GM19023 (cell line): ENCODE measurements around the gene UQCC2.

ENCODE experiments used
- ATAC-seq: cut with Tn5 transposase; IDR thresholded peaks from one replicate; pipeline ENCODE4 v1.9.1; 2021; ENCODE audit warnings: mild to moderate bottlenecking, moderate library complexity; ENCODE audit not compliant: unreplicated experiment

Gene UQCC2

DNA sequence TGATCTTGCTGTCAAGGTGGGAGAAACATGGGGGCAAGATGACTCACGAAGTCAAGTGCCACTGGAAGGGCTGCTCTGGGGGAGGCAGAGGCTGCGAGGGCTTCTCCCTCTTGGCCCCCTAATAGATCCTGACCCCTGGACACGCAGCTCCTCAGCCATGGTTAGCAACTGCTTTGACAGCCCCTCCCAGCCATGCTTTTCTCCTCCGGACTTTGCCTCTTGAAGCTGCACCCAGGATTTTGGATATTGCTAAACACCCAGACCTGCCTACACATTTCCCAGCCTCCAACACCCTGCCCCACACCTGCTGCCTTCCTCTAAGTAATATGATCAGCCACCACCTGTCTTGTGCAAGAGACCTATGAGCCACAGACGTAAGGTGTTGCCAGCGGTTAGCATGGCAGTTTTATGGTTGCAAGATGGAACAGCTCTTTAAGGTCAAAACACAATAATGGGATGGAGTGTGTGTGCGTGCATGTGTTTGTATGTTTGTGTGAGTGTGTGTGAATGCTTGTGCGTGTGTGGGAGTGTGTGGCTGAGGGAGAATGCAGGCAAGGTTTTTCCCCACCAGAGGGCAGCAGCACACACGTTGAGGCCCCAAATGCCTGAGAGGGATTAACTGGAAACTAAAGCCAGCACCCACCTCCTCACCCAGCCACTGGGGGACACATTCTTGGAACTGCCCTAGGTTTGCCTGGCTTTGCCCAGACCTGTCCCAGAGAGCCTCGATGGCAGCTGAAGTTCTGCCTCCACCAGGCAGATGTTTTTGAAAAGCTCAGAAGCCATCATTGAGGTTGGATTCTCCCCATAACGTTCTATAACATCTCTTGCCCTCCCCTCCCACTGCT, 32.7 kb upstream of the UQCC2 start:
- ATAC-seq, result no peak

DNA sequence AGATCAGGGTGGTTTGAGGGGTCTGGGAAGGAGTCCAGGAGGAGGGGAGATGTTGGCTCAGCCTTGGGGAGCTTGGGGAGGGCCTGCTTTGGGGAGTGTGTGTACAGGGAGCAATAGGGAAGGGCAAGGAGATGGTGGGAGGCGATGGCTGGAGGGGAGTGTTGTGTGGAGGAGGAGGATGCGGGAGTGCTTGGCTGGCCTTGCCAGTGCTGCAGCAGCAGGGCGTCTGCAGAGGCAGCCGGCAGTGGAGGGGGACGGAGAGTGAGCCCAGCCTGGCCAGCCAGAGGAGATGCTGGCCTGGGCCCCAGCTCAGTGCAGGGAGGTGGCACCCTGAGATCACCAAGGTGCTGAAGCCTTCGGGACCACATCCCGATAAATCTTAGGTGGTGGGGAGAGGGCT, 31.3 kb upstream of the UQCC2 start:
- no peak for ATAC-seq

DNA sequence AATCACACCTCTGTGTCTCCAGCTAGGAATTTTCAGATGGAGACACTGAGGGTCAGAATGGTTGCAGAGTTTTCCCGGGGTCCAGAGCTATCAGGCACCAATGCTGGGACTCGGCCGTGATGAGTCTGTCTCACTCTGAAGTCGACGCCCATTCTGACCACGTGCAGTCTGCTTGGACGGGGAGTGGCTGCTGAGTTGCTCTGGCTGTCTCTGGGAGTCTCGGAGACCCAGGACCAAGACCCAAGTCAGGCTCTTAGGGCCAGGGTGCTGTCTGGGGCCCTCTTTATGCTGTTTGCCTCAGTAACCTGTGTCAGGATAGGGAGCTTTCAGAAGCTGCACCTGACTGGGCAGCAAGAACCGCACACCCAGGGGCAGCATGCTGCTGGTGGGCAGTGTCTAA, 30.6 kb upstream of the UQCC2 start:
- ATAC-seq, result no peak

DNA sequence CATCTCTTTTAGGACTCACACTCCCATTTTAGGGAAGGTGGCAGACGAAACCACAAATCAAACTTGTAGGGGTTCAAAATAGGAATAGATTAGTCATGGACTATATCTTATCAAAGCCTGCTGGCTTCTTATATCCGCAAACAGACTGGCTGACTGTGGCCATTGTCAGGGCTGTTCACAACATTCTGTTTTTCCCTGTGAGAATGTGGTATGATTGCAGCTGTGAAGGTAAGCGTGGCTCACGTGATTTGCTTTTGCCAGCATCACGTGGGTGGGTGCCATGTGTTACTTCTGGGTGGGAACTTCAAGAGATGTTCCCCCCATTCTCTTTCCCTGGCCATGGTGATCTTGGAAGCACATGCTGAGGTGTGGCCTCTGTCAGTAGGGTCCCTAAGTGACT, 29.3 kb upstream of the UQCC2 start:
- no peak for ATAC-seq

DNA sequence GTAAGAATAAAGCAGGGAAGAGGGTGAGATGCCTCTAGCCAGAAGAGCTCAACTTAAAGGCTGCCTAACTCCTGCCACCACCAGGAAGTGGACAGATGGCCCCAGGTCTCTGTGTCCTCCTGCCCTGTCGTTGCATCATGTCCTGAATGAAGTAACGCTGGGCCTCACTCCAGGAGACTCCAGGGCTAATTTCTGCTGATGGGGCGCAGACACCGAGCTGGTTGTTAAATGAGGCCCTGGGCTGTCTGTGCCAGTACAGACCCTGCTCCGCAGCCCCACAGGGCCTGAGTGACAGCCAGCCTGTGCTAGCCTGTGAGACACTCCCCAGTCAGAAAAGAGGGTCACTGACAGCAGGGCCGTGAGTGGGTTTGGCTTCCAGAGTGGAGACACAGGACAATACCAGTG, 28.7 kb upstream of the UQCC2 start:
- no peak for ATAC-seq

DNA sequence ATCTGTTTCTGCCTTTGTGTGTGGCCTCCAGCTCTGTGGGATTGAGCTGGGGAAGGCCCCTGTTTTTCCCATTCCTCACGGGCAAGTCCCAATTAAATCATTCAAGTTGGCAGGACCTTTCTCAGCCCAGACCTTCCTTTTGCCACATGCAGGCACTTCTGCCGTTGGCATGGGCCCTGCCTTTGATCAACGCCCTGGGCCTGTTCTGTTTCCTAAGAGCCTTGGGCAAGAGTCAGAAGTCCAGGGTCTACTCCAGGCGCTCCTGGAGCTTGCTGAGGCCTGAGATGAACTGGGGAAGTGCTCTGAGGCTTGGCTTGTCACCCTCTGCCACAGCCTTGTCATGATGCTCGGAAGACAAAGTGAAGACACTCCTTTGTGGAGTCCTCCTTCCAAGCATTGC, 28.1 kb upstream of the UQCC2 start:
- no peak for ATAC-seq

DNA sequence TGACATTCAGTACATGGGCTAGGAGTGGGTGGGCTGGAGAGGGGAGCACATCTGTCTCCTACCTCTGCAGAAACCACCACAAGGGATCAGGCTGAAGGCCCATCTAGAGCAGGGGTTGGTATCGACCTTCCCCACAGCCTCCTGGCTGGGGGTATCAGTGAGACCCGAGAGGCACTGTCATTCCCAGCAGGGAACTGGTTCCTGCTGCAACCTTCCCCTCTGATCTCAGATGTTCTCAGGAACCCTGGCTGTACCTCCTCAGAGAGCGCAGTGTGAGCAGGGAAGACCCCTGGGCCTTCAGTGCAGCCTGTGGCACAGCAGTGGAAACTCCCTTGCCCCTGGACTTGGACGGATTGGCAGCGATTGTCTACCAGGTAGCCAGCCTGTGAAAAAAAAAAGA, 27.4 kb upstream of the UQCC2 start:
- ATAC-seq, result no peak

DNA sequence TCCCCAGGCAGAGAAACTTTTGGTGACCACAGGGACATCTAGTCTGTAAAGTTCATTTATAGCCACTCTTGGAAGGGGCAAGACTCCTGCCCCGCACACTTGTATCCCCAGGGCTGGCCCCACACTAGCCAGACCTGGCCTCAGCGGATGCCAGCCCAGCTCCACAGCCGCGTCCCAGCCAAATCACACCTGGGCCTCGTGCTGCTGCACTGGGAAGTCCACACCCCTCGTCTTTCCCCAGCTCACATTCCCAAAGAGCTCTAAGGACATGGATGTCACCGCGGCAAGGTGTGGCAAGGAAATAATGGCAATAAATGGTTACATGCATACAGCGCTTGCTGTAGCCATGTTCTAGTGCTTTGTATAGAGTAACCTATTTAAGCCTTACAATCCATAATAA, 26.7 kb upstream of the UQCC2 start:
- no peak for ATAC-seq

DNA sequence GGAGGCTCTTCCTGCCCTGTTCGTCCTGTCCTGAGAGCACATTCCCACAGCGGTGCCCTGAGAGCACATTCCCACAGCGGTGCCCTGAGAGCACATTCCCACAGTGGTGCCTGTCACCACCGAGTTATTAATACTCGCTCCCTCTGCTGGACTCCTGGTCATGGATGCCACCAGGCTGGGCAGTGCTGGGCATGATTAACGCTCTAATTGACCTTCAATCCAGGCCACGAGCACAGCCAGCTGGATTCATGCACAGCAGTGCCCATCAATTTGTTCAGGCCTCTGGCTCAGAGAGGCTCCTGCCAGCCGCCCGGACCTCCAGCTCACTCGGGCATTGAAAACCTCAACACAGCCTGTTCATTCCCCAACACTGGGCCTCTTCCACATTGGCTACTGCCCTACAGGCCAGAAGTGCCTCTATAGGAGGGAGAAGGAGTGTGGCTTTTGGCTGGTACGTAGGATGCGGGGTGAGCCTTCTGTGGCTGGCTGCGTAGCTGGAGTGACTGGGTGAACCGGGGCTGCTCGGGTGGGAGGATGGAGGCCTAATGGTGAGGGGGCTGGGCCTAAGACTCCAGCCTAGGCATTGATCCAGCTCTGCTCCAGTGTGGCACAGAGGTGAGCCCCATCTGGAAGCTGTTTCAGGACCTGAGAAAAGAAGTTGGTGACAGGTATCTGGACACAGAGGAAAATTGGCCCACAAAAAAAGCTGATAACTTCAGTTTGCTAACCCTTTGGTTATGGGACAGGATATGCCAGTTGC, 25.9 kb upstream of the UQCC2 start:
- ATAC-seq, result no peak

DNA sequence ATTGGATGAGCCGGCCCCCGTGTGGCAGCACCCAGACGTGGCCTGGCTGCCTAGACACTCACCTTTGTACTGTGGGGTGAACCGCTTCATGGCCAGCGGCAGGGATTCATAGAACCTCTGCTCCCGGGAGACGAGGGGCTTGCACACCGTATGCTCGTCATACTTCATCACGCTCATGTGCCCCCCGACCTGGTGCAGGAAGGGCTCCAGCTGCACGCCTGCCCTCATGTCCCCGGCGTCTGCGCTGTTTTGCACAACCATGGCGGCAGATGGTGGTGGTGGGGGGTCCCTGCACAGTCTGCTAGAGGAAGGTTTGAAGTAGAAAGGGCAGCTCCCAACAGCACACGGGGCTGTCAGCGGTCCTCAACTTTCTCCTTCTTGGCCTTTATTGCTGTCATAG, 23.7 kb upstream of the UQCC2 start:
- no peak for ATAC-seq

DNA sequence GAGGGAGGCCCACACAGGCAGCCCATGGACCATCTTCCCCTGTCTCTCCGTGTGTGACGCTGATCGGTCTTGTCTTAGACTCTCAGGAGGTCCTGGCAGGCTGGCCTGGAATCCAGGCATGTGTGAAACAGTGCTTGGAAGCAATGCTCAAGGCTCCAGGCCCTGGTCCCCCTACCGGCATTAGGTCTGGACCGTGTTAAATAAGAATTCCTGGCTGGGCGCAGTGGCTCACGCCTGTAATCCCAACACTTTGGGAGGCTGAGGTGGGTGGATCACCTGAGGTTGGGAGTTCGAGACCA, 22.2 kb upstream of the UQCC2 start:
- no peak for ATAC-seq

DNA sequence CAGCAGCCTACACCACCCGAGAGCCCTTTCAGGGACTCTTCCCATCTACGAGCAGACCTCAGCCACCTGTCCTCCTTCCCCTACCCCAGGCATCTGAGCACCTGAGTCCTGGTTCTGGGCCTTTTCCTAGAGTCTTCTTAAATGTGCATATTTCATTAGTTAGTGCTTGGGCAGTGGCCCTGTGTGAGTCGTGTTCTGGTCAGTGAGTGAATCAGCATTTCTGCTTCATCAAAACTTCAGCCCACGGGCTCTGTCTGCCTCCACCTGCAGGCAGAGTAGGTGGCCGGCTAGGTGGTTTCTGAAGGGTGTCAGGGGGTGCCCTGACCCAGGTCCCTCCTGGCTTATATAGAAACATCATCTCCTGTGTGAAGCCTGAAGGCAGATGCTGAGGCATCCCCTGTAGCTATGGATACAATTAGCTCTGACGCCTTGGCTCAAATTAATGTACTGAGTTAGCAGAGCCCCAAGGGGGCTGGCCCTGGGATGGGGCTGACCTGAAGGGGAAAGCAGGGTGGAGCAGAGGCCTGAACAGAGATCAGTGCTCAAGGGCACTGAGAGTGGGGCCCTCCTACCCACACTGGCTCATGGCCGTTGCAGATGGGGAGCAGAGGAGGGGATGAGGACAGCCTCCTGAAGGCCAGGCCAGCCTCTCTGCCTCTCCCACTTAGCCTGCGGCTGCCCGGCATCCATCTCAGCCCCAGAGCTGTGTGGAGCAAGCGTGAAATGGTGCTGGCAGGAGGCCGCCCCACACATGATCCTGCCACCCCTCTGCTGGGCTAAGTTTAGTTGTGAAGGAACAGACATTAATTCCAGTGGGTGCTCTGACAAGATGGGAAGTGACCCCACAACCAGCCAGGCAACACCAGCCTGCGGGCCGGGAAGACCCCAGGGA, 21.6 kb upstream of the UQCC2 start:
- no peak for ATAC-seq

DNA sequence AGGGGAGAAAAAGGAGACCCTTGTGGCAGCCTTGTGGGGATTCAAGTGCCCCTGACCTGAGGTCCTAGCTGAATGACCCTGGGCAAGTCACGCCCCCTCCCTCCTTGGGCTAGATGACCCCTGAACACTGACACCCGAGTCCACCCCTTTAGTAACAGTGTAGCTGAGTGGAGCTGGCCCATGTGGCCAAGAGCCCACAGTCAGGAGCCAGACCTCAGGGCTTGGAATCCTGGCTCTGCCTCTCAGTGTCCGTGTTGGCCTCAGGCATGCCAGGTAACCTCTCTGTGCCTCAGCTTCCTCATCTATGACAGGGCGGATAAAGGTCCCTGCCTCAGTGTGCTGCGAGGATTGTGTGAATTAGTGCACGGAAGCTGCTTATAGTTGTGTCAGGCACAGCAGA, 20.9 kb upstream of the UQCC2 start:
- no peak for ATAC-seq

DNA sequence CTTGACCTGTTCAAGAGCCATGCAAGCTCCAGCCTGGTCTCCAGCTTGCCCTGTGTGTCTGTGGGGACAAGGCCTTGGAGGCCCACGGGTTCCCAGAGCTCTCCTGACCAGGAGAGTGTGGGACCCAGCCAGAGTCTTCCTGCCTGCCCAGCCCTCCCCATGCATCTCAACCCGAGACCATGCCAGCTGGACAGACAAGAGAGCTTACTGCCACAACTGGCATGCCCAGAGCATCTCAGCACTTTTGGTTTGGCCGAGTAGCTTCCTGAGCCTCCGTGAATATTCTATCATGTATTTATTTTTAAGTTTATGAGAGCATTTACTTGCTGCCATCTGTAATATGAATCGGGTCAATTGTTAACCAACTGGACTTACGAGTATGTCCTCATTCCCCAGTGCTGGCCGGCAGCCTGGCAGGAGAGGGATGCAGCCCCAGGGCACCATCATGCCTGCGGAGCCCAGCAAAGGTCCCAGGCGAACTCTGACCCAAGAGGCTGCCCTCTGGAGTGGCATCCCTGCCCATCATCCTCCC, 20.3 kb upstream of the UQCC2 start:
- ATAC-seq, result no peak

DNA sequence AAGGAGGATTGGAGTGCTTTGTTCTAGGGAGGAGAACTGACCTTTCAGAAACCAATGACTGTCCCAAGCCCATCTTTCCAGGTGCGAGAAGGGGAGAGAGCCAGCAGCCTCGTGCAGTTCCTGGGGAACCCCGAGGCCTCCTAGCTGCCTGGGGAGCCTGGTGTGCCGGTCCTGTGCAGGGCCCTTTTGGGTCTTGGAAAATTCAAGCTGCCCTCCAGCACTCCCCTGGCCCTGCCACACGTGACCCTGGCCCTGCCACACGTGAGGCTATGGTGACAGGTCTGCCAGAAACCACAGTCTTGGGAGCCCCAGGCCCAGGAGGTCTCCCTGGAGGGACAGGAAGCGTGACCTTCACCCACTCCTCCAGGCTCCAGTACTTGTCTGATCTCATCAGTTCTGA, 19.5 kb upstream of the UQCC2 start:
- no peak for ATAC-seq

DNA sequence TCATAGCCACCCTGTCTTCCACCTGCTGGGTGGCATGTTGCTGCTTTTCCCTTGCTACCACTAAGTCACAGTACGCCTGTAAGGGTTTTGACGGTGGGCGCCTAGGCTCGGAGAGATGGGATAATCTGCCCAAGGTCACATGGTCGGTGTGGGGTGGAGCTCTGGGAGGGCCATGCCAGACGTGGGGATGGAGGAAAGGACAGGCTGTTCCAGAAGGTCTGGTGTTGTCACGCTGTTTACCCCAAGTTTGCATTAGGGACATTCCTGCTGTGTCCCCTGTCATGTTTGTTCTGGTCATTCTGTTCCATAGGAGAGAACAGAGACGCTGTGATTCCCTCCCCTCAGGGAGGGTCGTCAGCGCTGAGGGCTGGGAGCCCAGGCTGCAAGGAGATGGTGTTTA, 19.1 kb upstream of the UQCC2 start:
- ATAC-seq, result no peak

DNA sequence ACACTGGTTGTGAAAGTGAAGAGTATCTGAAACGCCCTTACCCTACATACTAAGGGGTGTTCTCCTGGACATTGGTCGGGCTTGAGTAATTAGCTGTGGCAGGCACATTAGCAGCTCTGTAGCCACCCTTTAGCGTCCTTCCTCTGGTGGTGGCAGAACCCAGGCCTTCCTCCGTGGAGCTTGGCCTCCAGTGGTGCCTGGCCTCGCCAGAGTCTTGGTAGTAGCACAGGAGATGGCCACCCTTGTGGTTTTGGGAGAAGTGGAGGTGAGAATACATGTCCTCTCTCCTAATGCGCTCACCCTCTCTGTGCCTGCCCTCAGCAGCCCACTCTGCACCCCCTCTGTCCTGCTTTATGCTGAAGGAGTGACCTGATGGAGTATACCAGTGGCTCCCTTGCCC, 17.6 kb upstream of the UQCC2 start:
- ATAC-seq, result no peak

DNA sequence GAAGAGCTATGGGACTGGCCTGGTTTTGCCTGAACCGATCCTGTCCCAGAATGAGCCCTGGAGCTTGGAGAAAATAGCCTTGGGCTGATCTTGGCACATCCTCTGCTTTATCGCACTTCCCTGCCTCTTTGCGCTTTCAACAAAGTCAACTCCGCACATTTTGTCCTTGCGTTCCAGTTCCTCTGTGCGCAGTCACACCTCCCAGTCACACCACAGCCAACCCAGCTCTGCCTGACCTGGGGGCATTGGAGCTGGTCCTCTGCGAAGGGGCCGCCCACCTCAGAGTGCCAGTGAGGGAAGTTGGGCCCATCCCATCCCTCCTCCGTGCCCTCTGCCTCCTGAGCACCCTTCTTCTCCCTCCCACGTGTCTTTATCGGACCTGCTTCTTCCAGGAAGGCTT, 16.9 kb upstream of the UQCC2 start:
- no peak for ATAC-seq

DNA sequence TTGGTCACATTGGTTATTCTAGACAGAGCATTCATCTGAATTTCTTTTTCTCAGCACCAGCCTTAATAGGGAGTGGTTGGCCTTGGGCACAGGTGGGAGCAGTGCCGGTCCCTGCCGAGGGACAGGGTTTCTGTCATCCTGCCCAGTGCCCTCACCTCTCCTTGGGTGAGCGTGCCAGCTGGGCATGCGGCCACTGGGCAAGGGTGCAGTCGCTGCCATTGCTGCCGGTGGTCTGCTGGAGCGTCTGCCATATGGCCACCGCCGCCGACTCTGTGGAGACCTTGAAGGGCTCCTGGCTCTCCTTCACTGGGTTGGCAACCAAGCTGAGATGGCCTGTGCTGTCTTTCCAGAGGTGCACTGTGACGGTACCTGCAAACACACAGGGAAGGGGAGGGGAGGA, 16.4 kb upstream of the UQCC2 start:
- no peak for ATAC-seq

DNA sequence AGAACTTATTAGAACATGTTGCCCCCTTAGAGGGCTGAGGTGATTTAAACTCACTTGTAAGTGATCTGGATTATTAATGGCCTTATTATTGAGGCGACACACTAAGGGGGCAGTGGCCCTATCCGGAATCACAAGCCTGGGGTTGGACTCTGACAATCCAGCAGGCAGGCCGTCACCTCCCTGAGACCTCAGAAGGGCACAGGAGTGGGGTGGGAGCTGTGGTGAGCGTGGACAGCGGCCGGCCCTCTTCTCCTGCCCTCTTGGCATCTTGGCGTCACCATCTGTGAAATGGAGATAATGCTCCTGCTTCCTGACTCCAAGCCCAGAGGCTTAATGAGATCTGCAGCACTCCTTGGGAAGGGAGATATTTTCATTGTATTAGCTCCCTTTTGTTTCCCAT, 15.6 kb upstream of the UQCC2 start:
- no peak for ATAC-seq

DNA sequence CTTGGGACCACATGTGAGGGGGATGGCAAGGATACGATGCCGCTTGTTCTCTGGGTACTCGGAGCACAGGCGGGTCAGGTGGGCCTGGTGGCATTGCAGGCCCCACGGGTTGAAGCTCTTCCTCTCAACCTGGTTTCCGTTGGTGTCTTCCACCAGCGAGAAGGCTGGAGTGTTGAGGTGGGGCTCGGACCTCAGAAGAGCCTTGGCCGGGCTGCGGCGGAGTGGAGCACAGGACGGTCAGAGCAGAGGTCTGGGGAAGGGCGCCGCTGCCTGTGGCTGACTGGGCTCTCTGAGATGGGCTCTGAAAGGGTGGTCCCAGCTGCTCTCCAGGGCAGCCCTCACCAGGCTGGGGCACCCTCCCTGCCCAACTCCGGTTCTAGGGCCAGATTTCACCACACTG, 15.2 kb upstream of the UQCC2 start:
- no peak for ATAC-seq
